Glutamatergic neuron (in vitro differentiated cells): ENCODE data around the gene PPP1R14D. TPM values are rescaled to one million over a fixed set of nuclear protein-coding genes. Genes with fewer than 3 reads are reported as not detected.

Experiments
- DNase-seq: peaks from one replicate; pipeline ENCODE4 v3.0.0; 2022
- H3K27ac Mint-ChIP-seq: one replicate; pipeline ENCODE4 v1.8.0; 2020; ENCODE audit warnings: mild to moderate bottlenecking, mixed read lengths, inconsistent platforms; ENCODE audit not compliant: unreplicated experiment
- H3K27me3 Mint-ChIP-seq: one replicate; pipeline ENCODE4 v1.8.0; 2020; ENCODE audit warnings: mild to moderate bottlenecking, moderate library complexity, mixed read lengths, inconsistent platforms; ENCODE audit not compliant: unreplicated experiment
- H3K36me3 Mint-ChIP-seq: one replicate; pipeline ENCODE4 v1.8.0; 2020; ENCODE audit warnings: mild to moderate bottlenecking, mixed read lengths, inconsistent platforms; ENCODE audit not compliant: unreplicated experiment
- H3K4me1 Mint-ChIP-seq: one replicate; pipeline ENCODE4 v1.8.0; 2020; ENCODE audit warnings: mild to moderate bottlenecking, low read depth, mixed read lengths, inconsistent platforms; ENCODE audit not compliant: unreplicated experiment
- H3K4me3 Mint-ChIP-seq: one replicate; pipeline ENCODE4 v1.8.0; 2020; ENCODE audit warnings: mild to moderate bottlenecking, mixed read lengths, inconsistent platforms; ENCODE audit not compliant: unreplicated experiment
- H3K9me3 Mint-ChIP-seq: one replicate; pipeline ENCODE4 v1.8.0; 2020; ENCODE audit warnings: mild to moderate bottlenecking, moderate library complexity, mixed read lengths, inconsistent platforms; ENCODE audit not compliant: unreplicated experiment
- CTCF ChIP-seq: fragments of 200-600 bp; sonication (generic); IDR thresholded peaks from one replicate; pipeline ENCODE4 v1.5.0; 2021; ENCODE audit not compliant: partially characterized antibody, unreplicated experiment
- total RNA-seq: library from RNA; stranded (reverse); fragmentation: NEBNext Ultra II Directional; extraction: Animal tissue kit (Norgen Biotek cat#: 25700); gene quantifications from one replicate; pipeline ENCODE4 v1.2.1, GENCODE V29; 2021; ENCODE audit not compliant: unreplicated experiment

Gene PPP1R14D
- total RNA-seq, 1 donor from 2014 or later, result not detected

GRCh38 chr15:40857601-40858341 is 29.3 kb upstream of the PPP1R14D start:
- peaks cover 4% of the 10 kb centered on the region for H3K9me3 Mint-ChIP-seq
- no peak overlapping the region for H3K4me3 Mint-ChIP-seq
- no peaks in the 10 kb centered on the region for H3K36me3 Mint-ChIP-seq
- TF ChIP-seq CTCF, result peak; percentile 92
- peaks cover 1% of the 10 kb centered on the region for H3K4me1 Mint-ChIP-seq
- peak; percentile 90 for DNase-seq
- peaks cover 2% of the 10 kb centered on the region for H3K27me3 Mint-ChIP-seq
- no peak overlapping the region for H3K27ac Mint-ChIP-seq

GRCh38 chr15:40856746-40857145 is 28.2 kb upstream of the PPP1R14D start:
- H3K4me3 Mint-ChIP-seq, result no peak overlapping the region
- H3K27ac Mint-ChIP-seq, result no peak overlapping the region
- no peaks in the 10 kb centered on the region for H3K36me3 Mint-ChIP-seq
- no peak for TF ChIP-seq CTCF
- H3K4me1 Mint-ChIP-seq, result no peaks in the 10 kb centered on the region
- H3K27me3 Mint-ChIP-seq, result peaks cover 5% of the 10 kb centered on the region
- no peak for DNase-seq
- H3K9me3 Mint-ChIP-seq, result peaks cover 4% of the 10 kb centered on the region

- Mint-ChIP-seq H3K4me1 (no peaks in the 10 kb centered on the region), H3K4me3 (no peak overlapping the region), H3K27ac (no peak overlapping the region), H3K27me3 (peaks cover 5% of the 10 kb centered on the region), H3K36me3 (no peaks in the 10 kb centered on the region), H3K9me3 (peaks cover 4% of the 10 kb centered on the region)
- no peak for TF ChIP-seq CTCF
- no peak for DNase-seq
Measured at GRCh38 chr15:40855706-40856234, 27.3 kb upstream of the PPP1R14D start.

- Mint-ChIP-seq H3K4me1 (peaks cover 2% of the 10 kb centered on the region), H3K4me3 (no peak overlapping the region), H3K9me3 (peaks cover 2% of the 10 kb centered on the region), H3K27ac (no peak overlapping the region), H3K36me3 (no peaks in the 10 kb centered on the region), H3K27me3 (peaks cover 5% of the 10 kb centered on the region)
- no peak for TF ChIP-seq CTCF
- no peak for DNase-seq
Measured at GRCh38 chr15:40854161-40854560, 25.7 kb upstream of the PPP1R14D start.

- Mint-ChIP-seq H3K36me3 (no peaks in the 10 kb centered on the region), H3K4me3 (no peak overlapping the region)
Measured at GRCh38 chr15:40853241-40853890, 24.9 kb upstream of the PPP1R14D start.

More at GRCh38 chr15:40853241-40853890, 24.9 kb upstream of the PPP1R14D start:
- Mint-ChIP-seq H3K9me3 (peaks cover 2% of the 10 kb centered on the region), H3K27me3 (peaks cover 5% of the 10 kb centered on the region), H3K4me1 (peaks cover 2% of the 10 kb centered on the region), H3K27ac (no peak overlapping the region)
- no peak for TF ChIP-seq CTCF
- no peak for DNase-seq
